SK-MEL-5 (cell line): Measurements from ENCODE around the gene PLP2. TPM values are rescaled to one million over a fixed set of nuclear protein-coding genes. Genes with fewer than 3 reads are reported as not detected.

Experiments used
- DNase-seq: peaks from one replicate; pipeline ENCODE4 v3.0.0-alpha.2; 2016; ENCODE audit warnings: low read depth, low spot score
- in situ Hi-C: cut with HindIII; loops from 2 replicates; pipeline ENCODE4 v1.10.0; 2016; ENCODE audit warnings: low sequenced_read_pairs, high pct_unique_total_duplicates, low pct_unique_long_range_greater_than_20kb
- small RNA-seq, 2 experiments: library from RNA; depleted of rRNA; stranded (forward); fragments of <200 nt; gene quantifications; one replicate each; pipeline ENCODE3, GENCODE V24; 2014
- total RNA-seq: library from RNA; depleted of rRNA; stranded (reverse); fragments of >200 nt; shearing (Covaris generic); gene quantifications from 2 replicates; pipeline ENCODE4 v1.2.3, GENCODE V29; 2014; rRNA removed

The PLP2 gene
- total RNA-seq, 1 experiment from 2014 or later: 8.1 TPM

DNA sequence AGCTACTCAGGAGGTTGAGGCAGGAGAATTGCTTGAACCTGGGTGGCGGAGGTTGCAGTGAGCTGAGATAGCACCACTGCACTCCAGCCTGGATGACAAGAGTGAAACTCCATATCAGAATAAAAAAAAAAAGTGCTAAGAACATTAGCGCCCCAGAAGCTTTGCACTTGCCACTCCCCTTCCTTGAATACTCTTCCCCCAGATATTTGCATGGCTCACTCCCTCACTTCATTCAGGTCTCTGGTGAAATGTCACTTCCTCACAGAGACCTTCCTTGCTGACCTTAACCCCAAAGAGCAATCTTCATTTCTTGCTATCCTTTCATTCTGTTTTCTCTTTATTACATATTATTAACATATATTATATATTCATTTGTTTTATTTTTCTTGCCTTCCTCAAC lies 50.2 kb downstream of the PLP2 start:
- no peak for DNase-seq
- in situ Hi-C loops: no loop called here

Small RNA genes within 50 kb of the gene (small RNA-seq; reads per million reads assigned to genes)
- 0 to 0.05 reads per million in 2 experiments for gene RN7SL262P

Other genes with a start within 250 kb of the PLP2 start
- gene OTUD5, start 214.3 kb upstream of the PLP2 start, total RNA-seq: 22.7 and 26.2 TPM in 2 replicates
- 0.13 and 0.24 TPM in 2 replicates for gene KCND1, start 200.1 kb upstream of the PLP2 start, total RNA-seq
- gene GRIPAP1, start 169.6 kb upstream of the PLP2 start, total RNA-seq: 16.6 and 17.0 TPM in 2 replicates
- gene TFE3, start 128.5 kb upstream of the PLP2 start, total RNA-seq: 17.0 and 20.0 TPM in 2 replicates
- 0.77 and 1.0 TPM in 2 replicates for gene CCDC120, start 112.9 kb upstream of the PLP2 start, total RNA-seq
- gene PRAF2, start 97.9 kb upstream of the PLP2 start, total RNA-seq: 2.3 and 4.8 TPM in 2 replicates
- gene WDR45, start 92.0 kb upstream of the PLP2 start, total RNA-seq: 71.6 and 87.0 TPM in 2 replicates
- 29.0 and 31.2 TPM in 2 replicates for gene GPKOW, start 48.2 kb upstream of the PLP2 start, total RNA-seq
- gene MAGIX, start 9.1 kb upstream of the PLP2 start, total RNA-seq: 1.4 and 2.6 TPM in 2 replicates
- 21.1 and 24.8 TPM in 2 replicates for gene PRICKLE3, start 14.5 kb downstream of the PLP2 start, total RNA-seq
- gene SYP, start 28.3 kb downstream of the PLP2 start, total RNA-seq: 72.1 and 73.0 TPM in 2 replicates
- gene CACNA1F, start 61.4 kb downstream of the PLP2 start, total RNA-seq: not detected in 2 replicates
- 11.5 and 12.2 TPM in 2 replicates for gene CCDC22, start 63.6 kb downstream of the PLP2 start, total RNA-seq
- 0.21 and 0.24 TPM in 2 replicates for gene FOXP3, start 92.8 kb downstream of the PLP2 start, total RNA-seq
- gene PPP1R3F, start 97.9 kb downstream of the PLP2 start, total RNA-seq: 9.1 and 12.8 TPM in 2 replicates
- not detected in 2 replicates for gene GAGE10, start 131.7 kb downstream of the PLP2 start, total RNA-seq
- gene GAGE12J, start 150.1 kb downstream of the PLP2 start, total RNA-seq: 37.1 TPM in 1 of 2 replicates, not detected in the other
- gene GAGE13, start 159.7 kb downstream of the PLP2 start, total RNA-seq: 195 and 284 TPM in 2 replicates